Body of pancreas (tissue), 4 donors: ENCODE data around the gene TEX44. TPM values are rescaled to one million over a fixed set of nuclear protein-coding genes. Genes with fewer than 3 reads are reported as not detected.

ENCODE experiments used
- ATAC-seq: fragments of 150-250 bp; one replicate; pipeline ENCODE4 v1.9.1; 2016
- DNase-seq, 4 donors: peaks; one replicate each; pipeline ENCODE4 v3.0.0-alpha.2; 2019
- H3K27ac ChIP-seq, 4 donors: fragments of 200-600 bp; sonication (generic); 1 replicate in 3 of 4; 2 replicates in 1 of 4; pipeline versions ENCODE4 v1.5.1 to v1.6.1; 2016 to 2019; ENCODE audit warnings: mild to moderate bottlenecking in 1 of 4, mixed read lengths in 1 of 4, moderate library complexity in 1 of 4
- H3K27me3 ChIP-seq, 2 donors: fragments of 200-600 bp; sonication (generic); one replicate each; pipeline ENCODE4 v1.6.0; 2016; ENCODE audit warnings: mild to moderate bottlenecking in 1 of 2
- H3K36me3 ChIP-seq, 2 donors: fragments of 200-600 bp; sonication (generic); replicated peaks in 1 of 2; 2 replicates each; pipeline ENCODE4 v1.5.1; 2016; ENCODE audit warnings: low read depth in 2 of 2; ENCODE audit not compliant: insufficient read depth in 1 of 2
- H3K4me1 ChIP-seq: fragments of 200-600 bp; sonication (generic); one replicate; pipeline ENCODE4 v1.6.0; 2016
- H3K4me3 ChIP-seq, 2 donors: fragments of 200-600 bp; sonication (generic); 1 replicate in 1 of 2; 2 replicates in 1 of 2; pipeline ENCODE4 v1.5.1; 2016 to 2019
- H3K9me3 ChIP-seq, 3 donors: fragments of 200-600 bp; sonication (generic); 1 replicate in 2 of 3; 2 replicates in 1 of 3; pipeline ENCODE4 v1.5.1; 2016
- CTCF ChIP-seq, 7 experiments: fragments of 450-650 bp in 4 of 7; fragments of 200-600 bp in 3 of 7; sonication (generic) in 3 of 7; IDR thresholded peaks; one replicate each; pipeline ENCODE4 v1.5.1; 2016 to 2019; ENCODE audit warnings: antibody characterized with exemption in 7 of 7
- POLR2A ChIP-seq, 3 donors: fragments of 450-650 bp; IDR thresholded peaks; one replicate each; pipeline ENCODE4 v1.6.1; 2016; ENCODE audit warnings: antibody characterized with exemption in 3 of 3, mild to moderate bottlenecking in 2 of 3
- WGBS, 2 donors: methylation state at CpG; one replicate each; pipeline ENCODE4 v1.1.5; 2017; 5-methylcytosine and 5-hydroxymethylcytosine counted together
- intact Hi-C: fragments of 100-400 bp; cut with DNase I; formaldehyde crosslinking; loops from one replicate; pipeline ENCODE4 v1.15.1; 2023
- total RNA-seq, 2 donors: library from RNA; depleted of rRNA; stranded (reverse); fragments of >200 nt; gene quantifications; one replicate each; pipeline ENCODE4 v1.1.0, GENCODE V29; 2016

TEX44 gene
- total RNA-seq, 2 donors from 2014 or later: not detected

- 13 to 73% methylated on average over 8 to 48 of the region's 54 CpGs for WGBS, 2 donors
- H3K36me3 ChIP-seq: no peaks in the 10 kb centered on the region
- H3K9me3 ChIP-seq: no peaks in the 10 kb centered on the region
- TF ChIP-seq POLR2A (IDR thresholded peaks at IDR 0.05) (peak; percentile 74 to 89 (median 84)), CTCF (IDR thresholded peaks at IDR 0.05) (no peak)
- ATAC-seq: peak; percentile 88
- peaks cover 28% of the 10 kb centered on the region for H3K4me1 ChIP-seq
- no peaks in the 10 kb centered on the region for H3K27me3 ChIP-seq
- H3K27ac ChIP-seq: peak overlapping the region; percentile 90 to 99 (median 96)
- H3K4me3 ChIP-seq: no peak overlapping the region
- DNase-seq: peak; percentile 99 to 100 (median 100)
- intact Hi-C loops: no loop called here
Measured at GRCh38 chr2:231604685-231605606, 12.3 kb downstream of the TEX44 start.

GRCh38 chr2:231605607-231606091 lies 13.0 kb downstream of the TEX44 start:
- H3K9me3 ChIP-seq: no peaks in the 10 kb centered on the region
- no peaks in the 10 kb centered on the region for H3K36me3 ChIP-seq
- ATAC-seq: no peak
- TF ChIP-seq CTCF (IDR thresholded peaks at IDR 0.05): no peak
- TF ChIP-seq POLR2A (IDR thresholded peaks at IDR 0.05): no peak
- 64 to 88% methylated on average over 3 to 7 of the region's 7 CpGs for WGBS, 2 donors
- intact Hi-C loops: no loop called here
- H3K27ac ChIP-seq: peak overlapping the region; percentile 88 to 99 (median 96)
- DNase-seq: peak in 3 of 4 donors; percentile 17 to 35 (median 22)
- H3K4me1 ChIP-seq: peaks cover 28% of the 10 kb centered on the region
- no peaks in the 10 kb centered on the region for H3K27me3 ChIP-seq
- no peak overlapping the region for H3K4me3 ChIP-seq

DNA sequence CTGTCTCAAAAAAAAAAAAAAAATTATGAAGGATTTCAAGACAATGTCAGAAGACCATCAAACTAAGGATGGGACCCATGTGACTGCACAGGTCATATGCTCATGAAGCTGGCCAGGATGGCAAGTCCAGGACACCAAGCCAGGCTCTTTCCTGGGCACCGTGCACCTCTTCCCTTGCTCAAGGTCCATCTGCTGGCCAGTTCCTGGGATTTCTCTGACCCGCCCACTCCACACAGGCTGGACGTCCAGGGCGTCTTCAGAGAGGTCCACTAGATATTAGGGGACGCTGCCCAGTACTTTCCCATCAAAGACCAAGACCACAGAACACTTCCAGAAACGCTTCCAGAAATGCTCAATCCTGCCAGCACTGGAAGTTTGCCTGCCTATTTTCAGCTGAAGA lies 14.3 kb downstream of the TEX44 start:
- no peaks in the 10 kb centered on the region for H3K36me3 ChIP-seq
- no peaks in the 10 kb centered on the region for H3K9me3 ChIP-seq
- no peak overlapping the region for H3K27ac ChIP-seq
- 71 to 81% methylated on average over 6 of the region's 6 CpGs for WGBS, 2 donors
- H3K27me3 ChIP-seq: no peaks in the 10 kb centered on the region
- DNase-seq (no peak), ATAC-seq (no peak)
- intact Hi-C loops: no loop called here
- H3K4me3 ChIP-seq: no peak overlapping the region
- TF ChIP-seq CTCF (IDR thresholded peaks at IDR 0.05): no peak
- TF ChIP-seq POLR2A (IDR thresholded peaks at IDR 0.05): no peak
- H3K4me1 ChIP-seq: peaks cover 34% of the 10 kb centered on the region

DNA sequence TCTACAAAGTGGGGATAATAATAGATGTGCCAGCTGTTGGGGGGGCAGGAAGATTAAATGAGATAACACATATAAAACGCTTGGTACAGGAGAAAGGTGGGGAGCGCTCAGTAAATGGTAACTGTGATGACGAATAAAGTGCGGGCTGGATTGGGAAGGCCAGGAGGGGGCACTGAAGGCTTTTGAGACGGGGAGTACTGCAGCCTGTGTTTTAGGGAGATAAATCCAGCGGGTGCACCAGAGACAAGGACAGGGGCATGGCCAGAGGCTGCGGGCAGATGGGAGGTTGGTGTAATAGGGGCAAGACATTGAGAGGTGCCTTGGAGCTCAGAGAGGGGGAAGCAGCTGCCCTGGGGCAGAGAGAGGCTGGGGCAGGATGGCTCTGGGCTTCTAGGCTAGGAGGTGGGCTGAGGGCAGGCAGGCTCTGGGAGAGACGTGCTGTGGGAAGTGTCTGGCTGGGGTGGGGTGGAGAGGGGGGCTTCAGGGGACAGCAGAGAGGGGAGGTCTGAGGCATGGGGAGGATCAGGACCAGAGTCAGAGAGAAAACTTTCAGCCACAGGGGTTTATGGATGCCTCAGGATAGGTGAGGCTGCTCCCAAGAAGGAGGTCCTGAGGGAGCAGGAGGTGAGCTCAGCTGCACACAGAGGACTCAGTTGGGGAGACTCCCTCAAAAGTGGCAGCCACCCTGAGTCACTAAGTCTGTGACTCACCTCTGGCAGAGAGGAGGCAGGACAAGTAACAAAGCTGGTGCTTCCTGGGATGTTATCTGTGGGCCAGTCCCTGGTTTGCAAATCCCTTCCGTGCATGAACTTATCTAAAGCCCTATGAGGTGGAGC lies 18.8 kb downstream of the TEX44 start:
- WGBS, 2 donors: 57 to 58% methylated on average over 8 to 9 of the region's 9 CpGs
- peaks cover 45% of the 10 kb centered on the region for H3K4me1 ChIP-seq
- peak; percentile 31 to 71 (median 48) for DNase-seq
- peak overlapping the region; percentile 62 to 94 (median 80) for H3K27ac ChIP-seq
- intact Hi-C loops: loop anchor here (10.0 kb wide), 1 partner anchor 63 kb away; no protein-coding TSS in a partner anchor
- TF ChIP-seq POLR2A (IDR thresholded peaks at IDR 0.05) (no peak), CTCF (IDR thresholded peaks at IDR 0.05) (peak in 1 of 7 experiments; percentile 3)
- no peaks in the 10 kb centered on the region for H3K36me3 ChIP-seq
- no peak overlapping the region for H3K4me3 ChIP-seq
- no peaks in the 10 kb centered on the region for H3K27me3 ChIP-seq
- peak; percentile 11 for ATAC-seq
- H3K9me3 ChIP-seq: no peaks in the 10 kb centered on the region
